Stimulated activated CD8-positive, alpha-beta memory T cell treated with anti-CD3 and anti-CD28 coated beads, Interleukin-15, amount 100 ng/mL, for 1 hour (primary cell): ENCODE measurements around the gene IP6K3.

Source experiments
- DNase-seq: peaks from one replicate; pipeline ENCODE4 v3.0.0-alpha.2; 2020; ENCODE audit warnings: low read depth

IP6K3 gene

GRCh38 chr6:33671744-33672072 is 75.0 kb downstream of the IP6K3 start:
- no peak for DNase-seq
